RWPE1 (cell line): ENCODE results near the gene PDE4D.
"Not testable (repeated sequence)": the region's sequence is repeated elsewhere in the genome, so short reads cannot be mapped to it uniquely, and the experiment has no call there.

Source experiments
- CTCF ChIA-PET: fragments of 350-600 bp; sonication (Branson Sonifier 250); formaldehyde crosslinking; extraction: SDS; loops from one replicate; lab custom pipeline; 2021; lab: Yijun Ruan, JAX
- POLR2A ChIA-PET: fragments of 400-600 bp; formaldehyde crosslinking; extraction: SDS; loops from one replicate; lab custom pipeline; 2020; ENCODE audit warnings: antibody characterized with exemption; ENCODE audit not compliant: low non-redundant PET; lab: Yijun Ruan, JAX
- DNase-seq: peaks from one replicate; pipeline ENCODE4 v3.0.0; 2012; ENCODE audit warnings: low spot score
- H3K27ac ChIP-seq: fragments of 450-650 bp; 2 replicates; pipeline ENCODE4 v1.5.1; 2017
- TF ChIP-seq, protein P1 (sequence below): fragments of 450-650 bp; conservative IDR thresholded peaks from 2 replicates; pipeline ENCODE4 v1.5.1; 2017; ENCODE audit warnings: low read depth, mild to moderate bottlenecking

The PDE4D gene

DNA sequence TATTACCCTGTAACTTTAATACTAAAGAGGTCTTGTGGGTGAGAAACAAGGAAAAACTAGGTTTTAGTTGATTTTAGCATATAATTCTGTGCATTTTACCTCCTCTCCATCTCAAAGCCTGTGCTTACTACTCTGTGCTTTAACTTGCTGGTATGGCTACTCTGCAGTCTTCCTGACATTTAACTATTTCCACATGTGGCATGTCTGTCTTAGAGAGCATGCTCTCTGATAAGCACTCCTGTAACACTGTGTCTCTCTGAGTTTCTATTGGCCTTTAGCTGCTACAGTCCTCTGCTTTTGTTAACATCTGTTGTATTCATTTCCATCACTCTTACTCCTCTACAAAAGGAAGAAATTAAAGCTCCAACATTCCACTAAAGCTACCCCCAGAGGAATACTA lies 892.4 kb downstream of the PDE4D start:
- no peak for DNase-seq
- ChIA-PET POLR2A (no interaction called here), CTCF (no interaction called here)
- no peak overlapping the region for H3K27ac ChIP-seq
- TF ChIP-seq, protein P1, sequence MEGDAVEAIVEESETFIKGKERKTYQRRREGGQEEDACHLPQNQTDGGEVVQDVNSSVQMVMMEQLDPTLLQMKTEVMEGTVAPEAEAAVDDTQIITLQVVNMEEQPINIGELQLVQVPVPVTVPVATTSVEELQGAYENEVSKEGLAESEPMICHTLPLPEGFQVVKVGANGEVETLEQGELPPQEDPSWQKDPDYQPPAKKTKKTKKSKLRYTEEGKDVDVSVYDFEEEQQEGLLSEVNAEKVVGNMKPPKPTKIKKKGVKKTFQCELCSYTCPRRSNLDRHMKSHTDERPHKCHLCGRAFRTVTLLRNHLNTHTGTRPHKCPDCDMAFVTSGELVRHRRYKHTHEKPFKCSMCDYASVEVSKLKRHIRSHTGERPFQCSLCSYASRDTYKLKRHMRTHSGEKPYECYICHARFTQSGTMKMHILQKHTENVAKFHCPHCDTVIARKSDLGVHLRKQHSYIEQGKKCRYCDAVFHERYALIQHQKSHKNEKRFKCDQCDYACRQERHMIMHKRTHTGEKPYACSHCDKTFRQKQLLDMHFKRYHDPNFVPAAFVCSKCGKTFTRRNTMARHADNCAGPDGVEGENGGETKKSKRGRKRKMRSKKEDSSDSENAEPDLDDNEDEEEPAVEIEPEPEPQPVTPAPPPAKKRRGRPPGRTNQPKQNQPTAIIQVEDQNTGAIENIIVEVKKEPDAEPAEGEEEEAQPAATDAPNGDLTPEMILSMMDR: no peak

DNA sequence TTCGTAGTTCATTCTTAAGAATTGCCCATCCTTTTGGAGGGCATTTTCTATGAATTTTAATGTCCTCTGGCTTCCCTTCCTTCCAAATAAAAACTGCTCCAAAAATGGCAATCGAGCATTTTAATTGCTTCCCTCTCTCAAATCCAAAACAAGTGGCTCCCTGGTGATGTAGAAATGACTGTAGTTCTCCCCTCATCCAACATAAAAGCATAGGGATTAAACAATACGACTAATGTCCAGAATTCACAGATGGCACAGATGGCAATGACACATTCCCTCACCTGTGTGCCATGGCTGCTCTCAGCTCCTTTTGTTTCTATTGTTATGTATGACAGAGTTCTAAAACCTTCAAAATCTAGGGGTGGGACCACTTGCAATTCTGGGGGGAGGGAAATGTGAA lies 893.3 kb downstream of the PDE4D start:
- DNase-seq: no peak
- POLR2A ChIA-PET: no interaction called here
- CTCF ChIA-PET: no interaction called here
- no peak overlapping the region for H3K27ac ChIP-seq
- TF ChIP-seq, protein P1: no peak

DNA sequence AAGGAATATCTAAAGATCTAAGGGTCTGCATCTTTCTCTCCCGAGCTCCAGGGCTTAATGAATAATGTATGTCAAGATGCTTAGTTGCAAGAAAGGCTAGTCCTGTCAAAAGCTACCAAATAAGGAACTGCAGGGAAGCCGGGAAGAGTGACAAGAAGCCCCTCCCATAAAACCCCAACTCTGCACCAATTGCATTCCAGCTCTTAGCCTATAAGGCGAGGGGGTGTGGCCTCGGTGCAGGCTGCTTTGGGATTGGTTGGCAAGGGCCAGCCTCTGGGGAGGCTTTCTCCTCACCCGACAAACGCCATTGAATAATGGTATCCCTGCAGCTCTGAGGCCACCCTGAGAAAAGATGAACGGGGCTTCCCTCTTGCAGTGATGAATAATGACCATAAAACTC lies 893.7 kb downstream of the PDE4D start:
- peak; percentile 12 for DNase-seq
- ChIA-PET POLR2A (no interaction called here), CTCF (no interaction called here)
- TF ChIP-seq, protein P1: no peak
- no peak overlapping the region for H3K27ac ChIP-seq

DNA sequence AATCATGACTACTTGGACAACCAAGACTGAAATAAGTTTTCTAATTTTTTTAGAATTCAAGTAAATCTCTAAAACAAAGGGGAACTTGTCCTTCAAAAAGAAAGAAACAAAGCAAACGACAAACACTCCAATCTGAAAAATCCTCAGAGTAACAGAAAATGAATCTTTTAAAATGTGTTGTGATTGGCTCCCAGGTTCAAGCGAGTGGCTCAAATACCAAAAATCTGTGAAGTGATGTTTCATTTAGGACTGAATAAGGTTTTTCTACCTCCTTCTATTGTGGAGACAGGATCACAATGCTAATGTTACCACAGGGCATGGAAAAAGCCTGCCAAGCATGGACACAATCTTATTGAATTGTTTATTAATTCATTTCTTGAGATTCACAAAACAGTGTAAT lies 895.0 kb downstream of the PDE4D start:
- ChIA-PET POLR2A (no interaction called here), CTCF (no interaction called here)
- DNase-seq: no peak
- TF ChIP-seq, protein P1: no peak
- no peak overlapping the region for H3K27ac ChIP-seq

DNA sequence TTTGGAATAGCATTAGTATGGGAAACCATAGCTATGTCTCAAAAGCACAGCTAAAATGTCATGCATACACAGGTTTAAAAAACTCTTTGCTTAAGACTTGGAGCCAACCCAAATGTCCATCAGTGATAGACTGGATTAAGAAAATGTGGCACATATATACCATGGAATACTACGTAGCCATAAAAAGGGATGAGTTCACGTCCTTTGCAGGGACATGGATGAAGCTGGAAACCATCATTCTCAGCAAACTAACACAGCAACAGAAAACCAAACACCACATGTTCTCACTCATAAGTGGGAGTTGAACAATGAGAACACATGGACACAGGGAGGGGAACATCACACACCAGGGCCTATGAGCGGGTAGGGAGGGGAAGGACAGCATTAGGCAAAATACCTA lies 897.7 kb downstream of the PDE4D start:
- H3K27ac ChIP-seq, POLR2A ChIA-PET, DNase-seq: not testable (repeated sequence)
- CTCF ChIA-PET: interaction anchor here (1.2 kb wide), 1 partner anchor 104 kb away, joined by 3 read pairs; no protein-coding TSS in a partner anchor

DNA sequence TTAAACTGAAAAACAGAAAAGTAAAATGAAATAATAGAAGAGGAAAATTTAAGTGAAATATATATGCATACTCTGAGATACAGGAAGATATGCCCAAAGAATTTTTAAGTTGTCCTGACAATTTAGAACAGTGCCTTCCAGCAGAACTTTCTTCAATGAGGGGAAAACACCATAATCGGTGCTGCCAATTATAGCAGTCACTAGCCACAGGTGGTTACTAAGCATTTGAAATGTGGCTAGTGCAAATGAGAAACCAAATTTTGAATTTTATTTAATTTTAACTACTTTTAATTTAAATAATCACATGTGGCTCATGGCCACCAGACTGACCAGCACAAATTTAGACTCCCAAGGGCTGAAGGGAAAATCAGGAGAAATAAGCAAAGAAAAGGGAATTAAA lies 900.1 kb downstream of the PDE4D start:
- ChIA-PET POLR2A (no interaction called here), CTCF (no interaction called here)
- no peak overlapping the region for H3K27ac ChIP-seq
- TF ChIP-seq, protein P1: no peak
- no peak for DNase-seq

DNA sequence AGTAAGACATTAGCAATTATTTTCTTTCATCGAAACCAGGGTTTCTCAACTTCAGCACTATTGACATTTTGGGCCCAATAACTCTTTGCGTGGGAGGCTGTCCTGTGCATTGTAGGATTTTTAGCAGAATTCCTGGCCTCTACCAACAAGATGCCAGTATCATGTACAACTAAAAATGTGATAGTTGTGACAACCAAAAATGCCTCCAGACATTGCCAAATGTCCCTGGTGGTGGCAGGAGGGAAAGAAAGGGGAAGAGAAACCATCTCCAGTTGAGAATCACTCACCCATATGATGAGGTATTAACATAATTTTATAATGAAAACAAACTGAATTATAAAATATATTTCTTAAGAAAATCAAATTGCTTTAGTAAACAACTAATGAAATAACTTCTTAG lies 904.6 kb downstream of the PDE4D start:
- ChIA-PET POLR2A (no interaction called here), CTCF (no interaction called here)
- DNase-seq: no peak
- H3K27ac ChIP-seq: no peak overlapping the region
- TF ChIP-seq, protein P1: no peak
